ENCODE data around the gene CDK16.
"Not testable (repeated sequence)": the region's sequence is repeated elsewhere in the genome, so short reads cannot be mapped to it uniquely, and the experiment has no call there.

CDK16 gene

DNA sequence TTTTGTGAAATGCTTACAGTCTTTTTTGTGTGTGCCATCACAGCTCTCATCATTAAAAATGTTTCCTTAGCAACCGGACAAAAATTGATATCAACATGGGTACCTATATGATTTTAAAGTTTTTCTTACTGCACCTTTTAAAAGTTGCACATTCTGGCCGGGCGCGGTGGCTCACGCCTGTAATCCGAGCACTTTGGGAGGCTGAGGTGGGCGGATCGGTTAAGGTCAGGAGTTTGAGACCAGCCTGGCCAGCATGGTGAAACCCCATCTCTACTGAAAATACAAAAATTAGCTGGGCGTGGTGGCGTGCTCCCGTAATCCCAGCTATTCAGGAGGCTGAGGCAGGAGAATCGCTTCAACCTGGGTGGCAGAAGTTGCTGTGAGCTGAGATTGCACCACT, 39.1 kb downstream of the CDK16 start:
- not testable (repeated sequence) for DNase-seq

DNA sequence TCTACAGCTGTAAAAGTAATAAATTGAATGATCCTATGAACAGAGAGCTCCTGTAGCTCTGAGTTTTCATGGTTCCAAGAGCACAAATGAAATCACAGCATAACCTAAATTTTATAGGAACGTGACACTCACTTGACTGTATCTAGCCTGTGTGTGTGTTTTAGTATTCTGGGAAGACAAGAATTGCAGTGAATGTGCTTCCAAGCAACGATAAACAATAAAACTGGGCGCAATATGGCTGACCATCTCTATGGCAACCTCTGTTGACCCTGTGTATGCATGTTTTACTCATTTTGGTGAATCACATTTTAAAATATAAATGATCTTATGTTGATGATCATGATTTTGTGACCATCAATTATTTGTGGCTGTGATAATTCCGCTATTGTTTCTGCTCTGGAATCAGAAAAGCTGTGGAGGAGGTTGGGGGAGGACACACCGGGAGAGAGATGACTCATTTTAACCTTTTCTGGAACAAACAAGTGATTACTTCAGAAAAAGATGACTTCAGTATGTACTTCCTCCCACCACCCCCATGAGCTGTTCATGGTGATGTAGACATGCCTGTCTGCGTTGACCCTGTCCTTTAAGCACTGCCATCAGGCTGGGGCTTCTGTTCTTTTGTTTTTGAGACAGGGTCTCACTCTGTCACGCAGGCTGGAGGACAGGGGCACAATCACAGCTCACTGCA, 46.1 kb downstream of the CDK16 start:
- DNase-seq, result no peak

DNA sequence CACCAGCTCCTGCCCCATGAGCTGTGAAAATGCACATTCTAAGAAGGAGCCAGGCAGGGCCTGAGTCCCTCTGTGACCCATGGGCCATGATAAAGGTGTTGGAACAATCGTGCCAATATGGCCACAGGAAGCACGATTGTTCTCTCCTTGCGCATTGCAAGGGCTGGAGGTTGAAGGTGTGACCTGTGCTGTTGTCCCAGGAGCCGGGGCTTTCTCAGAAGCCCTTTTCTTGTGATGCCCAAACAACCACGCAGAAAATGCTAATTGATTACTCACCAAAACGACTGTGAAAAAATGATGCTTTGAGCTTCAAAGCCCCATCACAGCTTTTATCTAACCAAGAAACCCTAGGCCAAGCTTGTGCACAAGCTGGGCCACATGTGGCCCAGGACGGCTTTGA, 48.2 kb downstream of the CDK16 start:
- DNase-seq, result no peak

DNA sequence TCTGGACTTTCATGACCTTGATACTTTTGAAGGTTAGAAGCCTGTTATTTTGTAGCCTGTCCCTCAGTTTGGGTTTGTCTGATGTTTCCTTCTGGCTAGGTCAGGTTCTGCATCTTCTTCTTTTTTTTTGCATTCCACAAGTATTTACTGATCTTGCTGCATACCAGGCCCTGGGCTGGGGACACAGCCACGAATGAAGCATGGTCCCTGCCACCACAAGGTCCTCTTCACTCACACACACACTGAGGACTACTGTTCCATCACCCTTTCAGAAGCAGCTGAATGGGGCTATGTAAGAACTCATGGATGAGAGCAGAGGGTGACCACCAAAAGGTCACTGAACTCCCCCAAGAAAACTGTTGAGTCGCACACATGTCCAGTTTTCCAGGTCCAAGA, 53.5 kb downstream of the CDK16 start:
- DNase-seq, result no peak

DNA sequence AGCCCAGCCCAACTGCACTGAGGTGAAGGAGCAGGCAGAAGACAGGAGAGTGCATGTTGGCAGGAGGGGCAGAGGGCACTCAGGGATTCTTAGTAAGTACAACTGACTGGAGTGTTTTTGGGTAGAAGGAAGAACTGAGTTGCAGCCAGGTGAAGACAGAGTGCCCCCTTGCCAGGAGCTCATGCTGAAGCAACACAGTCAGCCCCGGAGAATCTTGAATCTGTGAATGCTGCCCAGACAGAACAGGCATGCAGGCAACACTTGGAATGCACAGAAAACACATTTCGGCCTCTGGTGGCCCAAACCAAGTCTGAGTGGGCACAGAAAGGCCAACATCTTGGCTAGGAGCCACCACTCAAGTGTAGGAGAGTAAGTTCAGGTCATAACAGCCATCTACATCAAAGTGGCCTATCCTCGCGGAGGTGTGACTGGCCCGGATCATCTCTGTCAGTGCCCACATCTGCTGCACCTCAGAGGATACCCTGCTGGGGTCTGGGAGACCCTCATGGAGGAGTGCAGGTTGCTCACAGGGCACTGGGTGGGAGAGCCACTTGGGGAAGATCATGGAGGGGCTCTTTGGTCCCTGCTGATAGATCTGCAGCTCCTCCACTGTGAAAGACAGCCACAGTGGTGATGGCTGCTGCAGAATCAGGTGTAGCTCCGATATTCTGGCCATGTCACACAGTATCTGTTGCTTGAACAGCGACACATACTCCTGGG, 54.7 kb downstream of the CDK16 start:
- DNase-seq, result no peak

DNA sequence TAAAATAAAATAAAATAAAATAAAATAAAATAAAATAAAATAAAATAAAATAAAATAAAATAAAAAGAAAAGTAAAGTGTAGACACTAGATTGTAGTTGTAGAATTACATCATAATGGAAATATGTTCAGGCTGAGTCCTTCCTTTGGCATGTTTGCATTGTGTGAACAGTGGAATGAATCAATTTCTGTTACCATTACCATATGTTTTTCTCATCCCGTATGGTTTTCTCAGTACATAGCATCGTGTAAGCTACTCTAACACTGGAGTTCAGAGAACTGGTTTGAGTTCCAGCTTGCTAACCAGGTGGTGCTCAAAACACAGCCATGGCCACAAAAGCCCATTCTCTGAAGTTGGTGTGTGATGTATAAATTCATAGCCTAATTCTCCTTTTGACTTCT, 60.2 kb downstream of the CDK16 start:
- no peak for DNase-seq

Measured in CD4-positive, alpha-beta T cell treated with Interferon alpha-2 for 1 hour (primary cell).